ENCODE data around the gene FAM210B. TPM values are rescaled to one million over a fixed set of nuclear protein-coding genes. Genes with fewer than 3 reads are reported as not detected.
"Not testable (repeated sequence)": the region's sequence is repeated elsewhere in the genome, so short reads cannot be mapped to it uniquely, and the experiment has no call there.

The FAM210B gene
- total RNA-seq, 1 experiment from 2014 or later = 42.4 TPM

GRCh38 chr20:56360133-56360907, 1.5 kb downstream of the FAM210B start:
- DNase-seq (ENCODE audit: low read depth) = no peak

GRCh38 chr20:56360908-56361205, 2.1 kb downstream of the FAM210B start:
- DNase-seq (ENCODE audit: low read depth) = no peak

GRCh38 chr20:56361900-56362299, 3.1 kb downstream of the FAM210B start:
- no peak for DNase-seq (ENCODE audit: low read depth)

- no peak for DNase-seq (ENCODE audit: low read depth)
Observed at GRCh38 chr20:56362833-56363413, 4.1 kb downstream of the FAM210B start.

GRCh38 chr20:56363491-56363890, 4.7 kb downstream of the FAM210B start:
- no peak for DNase-seq (ENCODE audit: low read depth)

GRCh38 chr20:56368351-56369134, 9.8 kb downstream of the FAM210B start:
- peak; percentile 68 for DNase-seq (ENCODE audit: low read depth)

- DNase-seq (ENCODE audit: low read depth) = no peak
Observed at GRCh38 chr20:56369179-56369578, 10.4 kb downstream of the FAM210B start.

- DNase-seq (ENCODE audit: low read depth) = no peak
Observed at GRCh38 chr20:56371977-56372376, 13.2 kb downstream of the FAM210B start.

- DNase-seq (ENCODE audit: low read depth) = no peak
Observed at GRCh38 chr20:56372850-56373249, 14.1 kb downstream of the FAM210B start.

- peak; percentile 96 for DNase-seq (ENCODE audit: low read depth)
Observed at GRCh38 chr20:56373942-56374341, 15.2 kb downstream of the FAM210B start.

- DNase-seq (ENCODE audit: low read depth) = no peak
Observed at GRCh38 chr20:56376331-56376730, 17.6 kb downstream of the FAM210B start.

- DNase-seq (ENCODE audit: low read depth) = no peak
Observed at GRCh38 chr20:56378386-56378785, 19.6 kb downstream of the FAM210B start.

- DNase-seq (ENCODE audit: low read depth) = no peak
Observed at GRCh38 chr20:56380375-56380774, 21.6 kb downstream of the FAM210B start.

GRCh38 chr20:56381501-56381900, 22.7 kb downstream of the FAM210B start:
- DNase-seq (ENCODE audit: low read depth) = no peak

GRCh38 chr20:56382696-56383095, 23.9 kb downstream of the FAM210B start:
- DNase-seq (ENCODE audit: low read depth) = no peak

- DNase-seq (ENCODE audit: low read depth) = no peak
Observed at GRCh38 chr20:56383334-56383733, 24.6 kb downstream of the FAM210B start.

- no peak for DNase-seq (ENCODE audit: low read depth)
Observed at GRCh38 chr20:56385130-56385529, 26.4 kb downstream of the FAM210B start.

- DNase-seq (ENCODE audit: low read depth) = no peak
Observed at GRCh38 chr20:56386219-56386618, 27.4 kb downstream of the FAM210B start.

GRCh38 chr20:56388882-56389281, 30.1 kb downstream of the FAM210B start:
- DNase-seq (ENCODE audit: low read depth) = no peak

- DNase-seq (ENCODE audit: low read depth) = no peak
Observed at GRCh38 chr20:56389807-56390206, 31.0 kb downstream of the FAM210B start.

- not testable (repeated sequence) for DNase-seq (ENCODE audit: low read depth)
Observed at GRCh38 chr20:56390396-56390795, 31.6 kb downstream of the FAM210B start.

- DNase-seq (ENCODE audit: low read depth) = no peak
Observed at GRCh38 chr20:56391037-56391436, 32.3 kb downstream of the FAM210B start.

All from LHCN-M2 (cell line).